Uterus (tissue), 2 donors: ENCODE results near the gene FYCO1.

Experiments used
- CTCF ChIP-seq, 4 experiments: fragments of 200-600 bp in 2 of 4; fragments of 450-650 bp in 2 of 4; sonication (generic) in 2 of 4; IDR thresholded peaks; one replicate each; pipeline ENCODE4 v1.5.1; 2016 to 2019; ENCODE audit warnings: antibody characterized with exemption in 4 of 4, mild to moderate bottlenecking in 2 of 4, moderate library complexity in 1 of 4
- POLR2A ChIP-seq, 2 donors: fragments of 450-650 bp; IDR thresholded peaks; one replicate each; pipeline ENCODE4 v1.6.1; 2016; ENCODE audit warnings: antibody characterized with exemption in 2 of 2, mild to moderate bottlenecking in 1 of 2, moderate library complexity in 1 of 2

GRCh38 chr3:45868213-45868612 lies 127.4 kb downstream of the FYCO1 start:
- no peak for TF ChIP-seq CTCF (IDR thresholded peaks at IDR 0.05)
- TF ChIP-seq POLR2A (IDR thresholded peaks at IDR 0.05), result no peak
